ENCODE results near the gene SLC35C1.

DNA sequence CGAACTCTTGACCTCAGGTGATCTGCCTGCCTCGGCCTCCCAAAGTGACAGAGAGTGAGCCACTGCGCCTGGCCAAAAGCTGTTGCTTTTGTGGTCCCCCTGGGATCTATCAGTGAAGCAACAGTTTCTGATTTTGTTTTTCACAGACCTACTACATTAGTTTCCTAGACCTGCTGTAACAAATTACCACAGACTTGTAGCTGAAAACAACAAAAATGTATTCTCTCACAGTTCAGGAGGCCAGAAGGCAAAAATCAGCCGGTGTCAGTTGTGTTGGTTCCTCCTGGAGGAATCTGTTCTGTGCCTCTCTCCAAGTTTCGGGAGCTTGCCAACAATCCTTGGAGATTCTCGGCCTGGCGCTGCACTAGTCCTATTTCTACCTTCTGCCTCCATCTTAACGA lies 8.5 kb upstream of the SLC35C1 start:
- TF ChIP-seq, protein P1, sequence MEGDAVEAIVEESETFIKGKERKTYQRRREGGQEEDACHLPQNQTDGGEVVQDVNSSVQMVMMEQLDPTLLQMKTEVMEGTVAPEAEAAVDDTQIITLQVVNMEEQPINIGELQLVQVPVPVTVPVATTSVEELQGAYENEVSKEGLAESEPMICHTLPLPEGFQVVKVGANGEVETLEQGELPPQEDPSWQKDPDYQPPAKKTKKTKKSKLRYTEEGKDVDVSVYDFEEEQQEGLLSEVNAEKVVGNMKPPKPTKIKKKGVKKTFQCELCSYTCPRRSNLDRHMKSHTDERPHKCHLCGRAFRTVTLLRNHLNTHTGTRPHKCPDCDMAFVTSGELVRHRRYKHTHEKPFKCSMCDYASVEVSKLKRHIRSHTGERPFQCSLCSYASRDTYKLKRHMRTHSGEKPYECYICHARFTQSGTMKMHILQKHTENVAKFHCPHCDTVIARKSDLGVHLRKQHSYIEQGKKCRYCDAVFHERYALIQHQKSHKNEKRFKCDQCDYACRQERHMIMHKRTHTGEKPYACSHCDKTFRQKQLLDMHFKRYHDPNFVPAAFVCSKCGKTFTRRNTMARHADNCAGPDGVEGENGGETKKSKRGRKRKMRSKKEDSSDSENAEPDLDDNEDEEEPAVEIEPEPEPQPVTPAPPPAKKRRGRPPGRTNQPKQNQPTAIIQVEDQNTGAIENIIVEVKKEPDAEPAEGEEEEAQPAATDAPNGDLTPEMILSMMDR (conservative IDR thresholded peaks at IDR 0.05) = no peak
- TF ChIP-seq ZFX (IDR thresholded peaks at IDR 0.05) = no peak

All from C4-2B (cell line).